ENCODE measurements around the gene EPS8L1. TPM values are rescaled to one million over a fixed set of nuclear protein-coding genes. Genes with fewer than 3 reads are reported as not detected.

EPS8L1 gene
- total RNA-seq, 1 experiment from 2014 or later, result 62.1 TPM

GRCh38 chr19:55066107-55066709 lies 9.5 kb upstream of the EPS8L1 start:
- Histone ChIP-seq H3K4me2 (ENCODE audit: low read length) (no peak overlapping the region), H3K9ac (ENCODE audit: low read length) (no peak overlapping the region), H3K9me2 (ENCODE audit: insufficient read depth) (no peaks in the 10 kb centered on the region), H3K27ac (ENCODE audit: low read depth, low read length) (no peak overlapping the region), H3K27me3 (ENCODE audit: insufficient read depth, low read length) (no peaks in the 10 kb centered on the region), H3K4me3 (replicated peaks in 1 of 2; ENCODE audit: low read depth in 1 of 2, low read length in 2 of 2) (no peak overlapping the region), H4K20me1 (ENCODE audit: insufficient read depth) (no peaks in the 10 kb centered on the region), H3K4me1 (ENCODE audit: control insufficient read depth in 1 of 2, insufficient read depth in 2 of 2, low read length in 2 of 2) (peaks cover 22 to 38% of the 10 kb centered on the region in 2 experiments), H3K9me3 (ENCODE audit: control insufficient read depth in 1 of 2, insufficient read depth in 1 of 2, low read depth in 1 of 2, low read length in 2 of 2) (no peaks in the 10 kb centered on the region), H3K79me2 (ENCODE audit: insufficient read depth, low read length) (peaks cover 17% of the 10 kb centered on the region), H2AFZ (ENCODE audit: low read depth, low read length, poor library complexity, severe bottlenecking) (no peak overlapping the region), H3K36me3 (ENCODE audit: control insufficient read depth in 1 of 2, insufficient read depth in 2 of 2, low read length in 2 of 2) (peaks cover 0 to 2% of the 10 kb centered on the region in 2 experiments; a peak in 1 of 4 replicates)
- TF ChIP-seq ATF3 (IDR thresholded peaks at IDR 0.05) (no peak), EZH2 (IDR thresholded peaks at IDR 0.05) (no peak), EZH2phosphoT487 (IDR thresholded peaks at IDR 0.05; ENCODE audit: borderline replicate concordance) (no peak)
- ChIA-PET CTCF (no interaction called here), POLR2A (no interaction called here), RAD21 (ENCODE audit: low non-redundant PET in 1 of 2, low total read pairs in 2 of 2, uncharacterized antibody in 2 of 2, unreplicated experiment in 2 of 2) (no interaction called here)
- ATAC-seq, result no peak
- DNase-seq (ENCODE audit: low read depth, low spot score), result no peak
- intact Hi-C loops (cut with micrococcal nuclease), result no loop called here
- BruUV-seq (replicated peaks), result no TSS peak

GRCh38 chr19:55067869-55068268 lies 7.8 kb upstream of the EPS8L1 start:
- Histone ChIP-seq H3K4me1 (ENCODE audit: control insufficient read depth in 1 of 2, insufficient read depth in 2 of 2, low read length in 2 of 2) (peaks cover 31 to 38% of the 10 kb centered on the region in 2 experiments), H4K20me1 (ENCODE audit: insufficient read depth) (no peaks in the 10 kb centered on the region), H2AFZ (ENCODE audit: low read depth, low read length, poor library complexity, severe bottlenecking) (no peak overlapping the region), H3K4me2 (ENCODE audit: low read length) (no peak overlapping the region), H3K4me3 (replicated peaks in 1 of 2; ENCODE audit: low read depth in 1 of 2, low read length in 2 of 2) (no peak overlapping the region), H3K9me2 (ENCODE audit: insufficient read depth) (no peaks in the 10 kb centered on the region), H3K9ac (ENCODE audit: low read length) (no peak overlapping the region), H3K27me3 (ENCODE audit: insufficient read depth, low read length) (no peaks in the 10 kb centered on the region), H3K36me3 (ENCODE audit: control insufficient read depth in 1 of 2, insufficient read depth in 2 of 2, low read length in 2 of 2) (no peaks in the 10 kb centered on the region), H3K9me3 (ENCODE audit: control insufficient read depth in 1 of 2, insufficient read depth in 1 of 2, low read depth in 1 of 2, low read length in 2 of 2) (no peaks in the 10 kb centered on the region), H3K79me2 (ENCODE audit: insufficient read depth, low read length) (peaks cover under 1% of the 10 kb centered on the region; the same call in 1 of the 2 replicates), H3K27ac (ENCODE audit: low read depth, low read length) (no peak overlapping the region)
- POLR2A ChIA-PET, result no interaction called here
- TF ChIP-seq MAX (IDR thresholded peaks at IDR 0.05) (no peak), ATF3 (IDR thresholded peaks at IDR 0.05) (no peak), SIN3A (IDR thresholded peaks at IDR 0.05; ENCODE audit: low read depth) (no peak), REST (IDR thresholded peaks at IDR 0.05; ENCODE audit: low read depth) (no peak), ZBTB33 (IDR thresholded peaks at IDR 0.05; ENCODE audit: extremely low read depth, insufficient replicate concordance, low read length) (no peak), EGR1 (IDR thresholded peaks at IDR 0.05; ENCODE audit: low read depth) (no peak)
- intact Hi-C loops (cut with micrococcal nuclease), result no loop called here
- no TSS peak for BruUV-seq (replicated peaks)
- RAD21 ChIA-PET (ENCODE audit: low non-redundant PET in 1 of 2, low total read pairs in 2 of 2, uncharacterized antibody in 2 of 2, unreplicated experiment in 2 of 2), result no interaction called here
- DNase-seq (ENCODE audit: low read depth, low spot score) (no peak), ATAC-seq (no peak)
- CTCF ChIA-PET, result no interaction called here

Data from HCT116 (cell line).